ENCODE measurements around the gene CYP8B1.

The CYP8B1 gene

GRCh38 chr3:42875325-42876151, at the start of gene CYP8B1:
Gene CYP8B1, minus strand, starts transcription at chr3:42875879. Its CDS starts 63 bp downstream, at chr3:42875816.
- no peak within 1 kb of the TSS for H3K4me3 ChIP-seq (ENCODE audit: low read depth, low read length)
- DNase-seq (ENCODE audit: low read depth) = no peak
- TF ChIP-seq CTCF (IDR thresholded peaks at IDR 0.05; ENCODE audit: control insufficient read depth, extremely low read depth, insufficient read depth) = no peak

- no peak overlapping the region for H3K4me3 ChIP-seq (ENCODE audit: low read depth, low read length)
- DNase-seq (ENCODE audit: low read depth) = peak; percentile 73
- no peak for TF ChIP-seq CTCF (IDR thresholded peaks at IDR 0.05; ENCODE audit: control insufficient read depth, extremely low read depth, insufficient read depth)
Measured at GRCh38 chr3:42923606-42924005, 47.9 kb upstream of the CYP8B1 start.

GRCh38 chr3:42914771-42915515, 39.3 kb upstream of the CYP8B1 start:
- no peak for TF ChIP-seq CTCF (IDR thresholded peaks at IDR 0.05; ENCODE audit: control insufficient read depth, extremely low read depth, insufficient read depth)
- H3K4me3 ChIP-seq (ENCODE audit: low read depth, low read length) = no peak overlapping the region
- DNase-seq (ENCODE audit: low read depth) = no peak

- no peak overlapping the region for H3K4me3 ChIP-seq (ENCODE audit: low read depth, low read length)
- no peak for DNase-seq (ENCODE audit: low read depth)
- TF ChIP-seq CTCF (IDR thresholded peaks at IDR 0.05; ENCODE audit: control insufficient read depth, extremely low read depth, insufficient read depth) = no peak
Measured at GRCh38 chr3:42911551-42911950, 35.9 kb upstream of the CYP8B1 start.

- DNase-seq (ENCODE audit: low read depth) = no peak
- no peak for TF ChIP-seq CTCF (IDR thresholded peaks at IDR 0.05; ENCODE audit: control insufficient read depth, extremely low read depth, insufficient read depth)
- no peak overlapping the region for H3K4me3 ChIP-seq (ENCODE audit: low read depth, low read length)
Measured at GRCh38 chr3:42908675-42909074, 33.0 kb upstream of the CYP8B1 start.

- DNase-seq (ENCODE audit: low read depth) = no peak
- TF ChIP-seq CTCF (IDR thresholded peaks at IDR 0.05; ENCODE audit: control insufficient read depth, extremely low read depth, insufficient read depth) = no peak
- H3K4me3 ChIP-seq (ENCODE audit: low read depth, low read length) = no peak overlapping the region
Measured at GRCh38 chr3:42906848-42907183, 31.1 kb upstream of the CYP8B1 start.

Data from LNCaP clone FGC (cell line).